Body of pancreas (tissue), 4 donors: ENCODE data around the gene SNTB2. TPM values are rescaled to one million over a fixed set of nuclear protein-coding genes. Genes with fewer than 3 reads are reported as not detected.

Source experiments
- ATAC-seq: fragments of 150-250 bp; one replicate; pipeline ENCODE4 v1.9.1; 2016
- DNase-seq, 4 donors: peaks; one replicate each; pipeline ENCODE4 v3.0.0-alpha.2; 2019
- H3K27ac ChIP-seq, 4 donors: fragments of 200-600 bp; sonication (generic); 1 replicate in 3 of 4; 2 replicates in 1 of 4; pipeline versions ENCODE4 v1.5.1 to v1.6.1; 2016 to 2019; ENCODE audit warnings: mild to moderate bottlenecking in 1 of 4, mixed read lengths in 1 of 4, moderate library complexity in 1 of 4
- H3K27me3 ChIP-seq, 2 donors: fragments of 200-600 bp; sonication (generic); one replicate each; pipeline ENCODE4 v1.6.0; 2016; ENCODE audit warnings: mild to moderate bottlenecking in 1 of 2
- H3K36me3 ChIP-seq, 2 donors: fragments of 200-600 bp; sonication (generic); replicated peaks in 1 of 2; 2 replicates each; pipeline ENCODE4 v1.5.1; 2016; ENCODE audit warnings: low read depth in 2 of 2; ENCODE audit not compliant: insufficient read depth in 1 of 2
- H3K4me1 ChIP-seq: fragments of 200-600 bp; sonication (generic); one replicate; pipeline ENCODE4 v1.6.0; 2016
- H3K4me3 ChIP-seq, 2 donors: fragments of 200-600 bp; sonication (generic); 1 replicate in 1 of 2; 2 replicates in 1 of 2; pipeline ENCODE4 v1.5.1; 2016 to 2019
- H3K9me3 ChIP-seq, 3 donors: fragments of 200-600 bp; sonication (generic); 1 replicate in 2 of 3; 2 replicates in 1 of 3; pipeline ENCODE4 v1.5.1; 2016
- CTCF ChIP-seq, 7 experiments: fragments of 450-650 bp in 4 of 7; fragments of 200-600 bp in 3 of 7; sonication (generic) in 3 of 7; IDR thresholded peaks; one replicate each; pipeline ENCODE4 v1.5.1; 2016 to 2019; ENCODE audit warnings: antibody characterized with exemption in 7 of 7
- POLR2A ChIP-seq, 3 donors: fragments of 450-650 bp; IDR thresholded peaks; one replicate each; pipeline ENCODE4 v1.6.1; 2016; ENCODE audit warnings: antibody characterized with exemption in 3 of 3, mild to moderate bottlenecking in 2 of 3
- WGBS, 2 donors: methylation state at CpG; one replicate each; pipeline ENCODE4 v1.1.5; 2017; 5-methylcytosine and 5-hydroxymethylcytosine counted together
- intact Hi-C: fragments of 100-400 bp; cut with DNase I; formaldehyde crosslinking; loops from one replicate; pipeline ENCODE4 v1.15.1; 2023
- total RNA-seq, 2 donors: library from RNA; depleted of rRNA; stranded (reverse); fragments of >200 nt; gene quantifications; one replicate each; pipeline ENCODE4 v1.1.0, GENCODE V29; 2016

Gene SNTB2
- total RNA-seq, 2 donors from 2014 or later: 11.2 to 13.5 TPM

GRCh38 chr16:69193855-69194254 lies 6.9 kb downstream of the SNTB2 start:
- H3K27me3 ChIP-seq: no peaks in the 10 kb centered on the region
- DNase-seq (peak in 2 of 4 donors; percentile 46 to 47), ATAC-seq (peak; percentile 39)
- peak overlapping the region in 2 of 4 donors; percentile 42 to 56 for H3K27ac ChIP-seq
- intact Hi-C loops: no loop called here
- H3K36me3 ChIP-seq: no peaks in the 10 kb centered on the region
- no peak overlapping the region for H3K4me3 ChIP-seq
- H3K4me1 ChIP-seq: peaks cover 63% of the 10 kb centered on the region
- no peaks in the 10 kb centered on the region for H3K9me3 ChIP-seq
- TF ChIP-seq POLR2A (IDR thresholded peaks at IDR 0.05) (no peak), CTCF (IDR thresholded peaks at IDR 0.05) (no peak)

- ATAC-seq (no peak), DNase-seq (no peak)
- intact Hi-C loops: no loop called here
- no peak for TF ChIP-seq CTCF (IDR thresholded peaks at IDR 0.05)
- TF ChIP-seq POLR2A (IDR thresholded peaks at IDR 0.05): no peak
- Histone ChIP-seq H3K4me1 (peaks cover 57% of the 10 kb centered on the region), H3K27ac (peak overlapping the region in 2 of 4 donors; percentile 42 to 56), H3K27me3 (no peaks in the 10 kb centered on the region), H3K4me3 (no peak overlapping the region), H3K9me3 (no peaks in the 10 kb centered on the region), H3K36me3 (no peaks in the 10 kb centered on the region)
Observed at GRCh38 chr16:69194488-69194887, 7.5 kb downstream of the SNTB2 start.

GRCh38 chr16:69195369-69196029 lies 8.5 kb downstream of the SNTB2 start:
- intact Hi-C loops: no loop called here
- no peaks in the 10 kb centered on the region for H3K9me3 ChIP-seq
- TF ChIP-seq CTCF (IDR thresholded peaks at IDR 0.05) (no peak), POLR2A (IDR thresholded peaks at IDR 0.05) (no peak)
- WGBS, 2 donors: 55 to 57% methylated on average over 3 to 4 of the region's 4 CpGs
- H3K36me3 ChIP-seq: no peaks in the 10 kb centered on the region
- H3K4me1 ChIP-seq: peaks cover 48% of the 10 kb centered on the region
- DNase-seq (no peak), ATAC-seq (no peak)
- H3K27me3 ChIP-seq: no peaks in the 10 kb centered on the region
- H3K27ac ChIP-seq: peak overlapping the region in 1 of 4 donors; percentile 56
- no peak overlapping the region for H3K4me3 ChIP-seq

- Histone ChIP-seq H3K27me3 (no peaks in the 10 kb centered on the region), H3K27ac (no peak overlapping the region), H3K9me3 (no peaks in the 10 kb centered on the region), H3K4me3 (no peak overlapping the region), H3K4me1 (peaks cover 30% of the 10 kb centered on the region), H3K36me3 (no peaks in the 10 kb centered on the region)
- no peak for TF ChIP-seq POLR2A (IDR thresholded peaks at IDR 0.05)
- no peak for TF ChIP-seq CTCF (IDR thresholded peaks at IDR 0.05)
- DNase-seq (no peak), ATAC-seq (no peak)
- intact Hi-C loops: no loop called here
Observed at GRCh38 chr16:69197573-69197972, 10.6 kb downstream of the SNTB2 start.

- peaks cover 15% of the 10 kb centered on the region for H3K4me1 ChIP-seq
- DNase-seq (no peak), ATAC-seq (no peak)
- H3K27me3 ChIP-seq: no peaks in the 10 kb centered on the region
- no peaks in the 10 kb centered on the region for H3K9me3 ChIP-seq
- no peak for TF ChIP-seq POLR2A (IDR thresholded peaks at IDR 0.05)
- no peak for TF ChIP-seq CTCF (IDR thresholded peaks at IDR 0.05)
- H3K4me3 ChIP-seq: no peak overlapping the region
- H3K27ac ChIP-seq: no peak overlapping the region
- H3K36me3 ChIP-seq: no peaks in the 10 kb centered on the region
- intact Hi-C loops: no loop called here
- 93 to 94% methylated on average over 7 of the region's 7 CpGs for WGBS, 2 donors
Observed at GRCh38 chr16:69199382-69199781, 12.4 kb downstream of the SNTB2 start.
